Right lobe of liver (tissue), 4 donors: ENCODE measurements around the gene DPH3.

Source experiments
- POLR2A ChIP-seq: fragments of 450-650 bp; IDR thresholded peaks from one replicate; pipeline ENCODE4 v1.6.1; 2017; ENCODE audit warnings: antibody characterized with exemption, mild to moderate bottlenecking
- TF ChIP-seq, protein P1 (sequence below), 4 donors: fragments of 200-600 bp in 3 of 4; fragments of 450-650 bp in 1 of 4; IDR thresholded peaks; one replicate each; pipeline versions ENCODE4 v1.5.1 to v1.8.0; 2016 to 2022; ENCODE audit warnings: antibody characterized with exemption in 4 of 4, mild to moderate bottlenecking in 2 of 4
- donor health status: DM: no; HTN: no; CAD: no.
- donor health status: DM: no; HTN: no; CAD: no.
- donor health status: DM: no; HTN: yes; CAD: no.

DNA sequence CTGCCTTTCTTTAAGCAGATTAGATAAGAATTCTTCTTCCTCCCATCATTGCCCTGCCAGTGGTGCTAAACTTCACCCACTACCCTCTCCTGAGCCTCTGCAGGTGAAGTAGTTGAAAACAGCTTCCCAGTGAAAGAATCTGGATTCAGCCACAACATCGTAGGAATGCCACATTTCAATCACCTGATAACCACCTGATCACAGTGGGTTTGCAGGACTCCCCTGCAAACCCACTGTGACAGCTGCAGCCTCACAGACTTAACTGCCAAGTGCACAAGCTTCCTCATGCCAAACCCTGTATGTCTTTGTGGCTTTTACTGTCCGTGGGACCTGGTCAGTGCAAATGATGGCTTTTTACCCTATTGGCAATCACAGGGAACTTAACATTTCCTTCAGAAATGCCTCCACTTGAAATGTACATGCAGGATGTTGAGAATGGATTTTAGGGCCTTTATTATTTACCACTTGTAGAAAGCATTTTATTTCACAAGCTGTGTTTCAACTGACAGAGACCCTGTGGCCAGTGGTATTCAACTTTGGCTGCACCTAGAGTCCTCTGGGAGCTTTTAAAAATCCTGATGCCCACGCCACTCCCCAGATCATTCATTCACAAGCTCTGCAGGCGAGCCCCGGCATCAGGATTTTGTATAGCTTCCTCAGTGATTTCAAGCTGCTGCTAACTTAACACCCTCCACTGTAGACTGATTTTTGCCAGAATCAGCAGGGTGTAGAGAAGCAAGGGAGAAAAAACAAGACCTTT, 49.3 kb upstream of the DPH3 start:
- TF ChIP-seq POLR2A, result no peak
- TF ChIP-seq, protein P1, sequence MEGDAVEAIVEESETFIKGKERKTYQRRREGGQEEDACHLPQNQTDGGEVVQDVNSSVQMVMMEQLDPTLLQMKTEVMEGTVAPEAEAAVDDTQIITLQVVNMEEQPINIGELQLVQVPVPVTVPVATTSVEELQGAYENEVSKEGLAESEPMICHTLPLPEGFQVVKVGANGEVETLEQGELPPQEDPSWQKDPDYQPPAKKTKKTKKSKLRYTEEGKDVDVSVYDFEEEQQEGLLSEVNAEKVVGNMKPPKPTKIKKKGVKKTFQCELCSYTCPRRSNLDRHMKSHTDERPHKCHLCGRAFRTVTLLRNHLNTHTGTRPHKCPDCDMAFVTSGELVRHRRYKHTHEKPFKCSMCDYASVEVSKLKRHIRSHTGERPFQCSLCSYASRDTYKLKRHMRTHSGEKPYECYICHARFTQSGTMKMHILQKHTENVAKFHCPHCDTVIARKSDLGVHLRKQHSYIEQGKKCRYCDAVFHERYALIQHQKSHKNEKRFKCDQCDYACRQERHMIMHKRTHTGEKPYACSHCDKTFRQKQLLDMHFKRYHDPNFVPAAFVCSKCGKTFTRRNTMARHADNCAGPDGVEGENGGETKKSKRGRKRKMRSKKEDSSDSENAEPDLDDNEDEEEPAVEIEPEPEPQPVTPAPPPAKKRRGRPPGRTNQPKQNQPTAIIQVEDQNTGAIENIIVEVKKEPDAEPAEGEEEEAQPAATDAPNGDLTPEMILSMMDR (IDR thresholded peaks at IDR 0.05), result no peak
